Fibroblast of peridontal ligament (primary cell): ENCODE results near the gene CD300LD.
"Not testable (repeated sequence)": the region's sequence is repeated elsewhere in the genome, so short reads cannot be mapped to it uniquely, and the experiment has no call there.

Source experiments
- DNase-seq: peaks from one replicate; pipeline ENCODE4 v3.0.0-alpha.2; 2010; ENCODE audit errors: extremely low read depth

Gene CD300LD

DNA sequence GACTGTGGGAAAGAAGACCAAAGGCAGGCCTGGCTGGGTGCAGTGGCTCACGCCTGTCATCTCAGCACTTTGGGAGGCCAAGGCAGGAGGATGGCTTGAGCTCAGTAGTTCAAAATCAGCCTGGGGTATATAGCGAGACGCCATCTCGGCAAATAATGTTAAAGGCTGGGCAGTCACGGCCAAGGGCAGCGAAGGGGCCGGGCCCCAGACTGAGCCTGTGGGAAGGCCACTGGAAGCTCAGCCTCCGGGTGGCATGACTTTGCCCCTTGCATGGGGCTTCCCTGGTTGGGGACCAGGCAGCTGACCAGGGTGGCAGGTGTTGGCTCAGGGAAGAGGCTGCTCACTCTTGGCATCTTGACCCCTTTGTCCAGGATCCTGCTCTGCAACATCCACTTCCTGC is 14.0 kb upstream of the CD300LD start:
- DNase-seq = no peak

DNA sequence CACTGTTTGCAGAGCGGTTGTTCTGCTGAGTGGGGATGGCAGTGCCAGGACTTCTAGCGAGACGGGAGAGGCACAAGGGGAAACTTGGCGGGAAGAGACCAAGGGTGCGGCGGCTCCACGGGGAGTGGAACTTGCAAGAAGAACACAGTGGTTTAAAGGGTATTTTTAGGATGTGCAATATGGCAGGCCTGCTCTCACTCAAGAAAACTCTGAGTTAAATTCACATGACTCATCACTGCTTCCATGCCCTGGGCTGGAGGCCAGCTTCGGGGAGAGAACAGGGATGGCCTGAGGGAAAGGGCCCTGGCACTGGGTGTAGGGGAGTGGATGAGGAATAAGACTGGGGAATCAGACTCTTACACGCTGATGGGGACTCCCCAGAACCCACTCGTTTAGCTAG is 13.3 kb upstream of the CD300LD start:
- DNase-seq = peak; percentile 24

GRCh38 chr17:74604761-74605160 is 12.7 kb upstream of the CD300LD start:
- no peak for DNase-seq

- DNase-seq = no peak
Observed at GRCh38 chr17:74604200-74604599, 12.1 kb upstream of the CD300LD start.

DNA sequence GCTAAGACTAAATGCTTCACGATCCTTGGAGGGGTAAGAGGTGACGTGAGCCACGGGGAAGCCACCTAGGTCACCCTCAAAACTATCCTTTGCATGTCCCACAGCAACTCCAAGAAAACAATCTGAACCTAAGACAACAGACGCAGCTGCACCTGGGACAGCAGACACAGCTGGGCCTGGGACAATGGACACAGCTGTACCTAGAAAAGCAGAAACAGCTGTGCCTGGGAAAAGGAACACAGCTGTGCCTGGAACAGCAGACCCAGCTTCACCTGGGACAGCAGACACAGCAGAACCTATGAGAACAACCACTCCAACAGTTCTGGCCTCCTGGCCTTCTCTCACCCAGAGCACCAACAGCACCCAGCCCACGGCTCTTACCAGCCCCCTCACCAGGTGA is 11.7 kb upstream of the CD300LD start:
- no peak for DNase-seq

DNA sequence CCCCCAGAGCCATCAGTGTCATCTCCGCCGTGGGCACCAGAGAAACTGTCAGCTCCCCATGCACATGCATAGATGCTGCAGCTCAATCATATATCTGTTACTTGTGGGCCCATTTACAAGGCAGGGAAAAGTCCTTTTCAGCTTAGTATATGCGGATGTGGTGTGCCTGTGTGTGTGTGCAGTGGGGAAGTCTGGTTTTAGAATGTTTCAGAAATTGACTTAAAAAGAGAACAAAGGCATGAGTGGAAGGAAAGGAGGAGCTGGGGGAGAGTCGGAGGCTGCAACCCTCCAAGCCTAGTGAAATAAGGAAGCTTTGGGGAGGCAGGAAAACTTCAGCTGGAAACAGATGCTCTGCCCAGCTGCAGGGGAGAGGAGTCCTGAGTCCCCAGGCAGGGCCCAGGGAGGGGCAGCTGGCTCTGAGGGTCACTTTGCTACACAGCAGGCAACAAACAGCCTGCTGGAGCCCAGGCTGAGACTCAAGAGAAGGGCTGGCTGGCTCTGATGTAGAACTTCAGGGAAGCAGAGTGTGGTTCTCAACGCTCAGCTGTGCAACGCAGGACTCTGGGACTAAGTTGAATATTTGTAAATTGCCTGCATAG is 11.1 kb upstream of the CD300LD start:
- DNase-seq = no peak

- DNase-seq = peak; percentile 7
Observed at GRCh38 chr17:74601944-74602572, 10.0 kb upstream of the CD300LD start.

GRCh38 chr17:74599448-74599939 is 7.4 kb upstream of the CD300LD start:
- no peak for DNase-seq

- DNase-seq = no peak
Observed at GRCh38 chr17:74599023-74599399, 6.9 kb upstream of the CD300LD start.

- no peak for DNase-seq
Observed at GRCh38 chr17:74598346-74599022, 6.4 kb upstream of the CD300LD start.

GRCh38 chr17:74597069-74597790 is 5.1 kb upstream of the CD300LD start:
- no peak for DNase-seq

- DNase-seq = no peak
Observed at GRCh38 chr17:74595037-74595750, 3.1 kb upstream of the CD300LD start.

DNA sequence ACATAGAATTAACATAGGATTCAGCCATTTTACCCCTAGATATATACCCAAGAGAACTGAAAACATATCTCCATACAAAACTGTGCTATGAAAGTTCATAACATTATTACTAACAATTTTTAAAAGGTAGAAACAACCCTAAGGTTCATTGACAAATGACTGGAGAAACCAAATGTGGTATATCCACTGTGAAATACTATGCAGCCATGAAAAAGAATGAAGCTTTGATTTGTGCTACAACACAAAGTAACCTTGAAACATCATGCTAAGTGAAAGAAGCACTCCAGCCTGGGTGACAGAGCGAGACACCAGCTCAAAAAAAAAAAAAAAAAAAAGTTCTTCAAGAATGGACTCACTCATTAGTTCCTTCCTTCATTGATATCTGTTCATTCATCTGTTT is 580 bp downstream of the CD300LD start:
- no peak for DNase-seq

DNA sequence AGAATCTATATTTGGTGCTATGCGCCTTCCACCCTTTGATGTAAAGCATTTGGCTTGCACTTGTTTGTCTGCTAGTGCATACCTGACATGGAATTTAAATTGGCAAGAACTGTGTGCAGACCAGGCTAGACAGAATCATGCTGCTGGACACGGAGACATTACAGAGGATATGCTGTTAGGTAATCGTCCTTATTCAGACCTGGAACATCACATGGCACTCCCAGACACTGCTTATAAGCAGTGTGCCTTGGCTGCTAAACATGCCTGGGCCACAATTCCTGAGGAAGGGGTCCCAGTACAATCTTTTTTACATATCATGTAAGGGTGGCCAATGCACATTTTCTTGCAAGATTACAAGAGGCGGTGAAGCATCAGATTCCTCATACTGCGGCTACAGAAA is 6.4 kb downstream of the CD300LD start:
- no peak for DNase-seq

GRCh38 chr17:74584292-74585060 is 7.6 kb downstream of the CD300LD start:
- no peak for DNase-seq

- DNase-seq = no peak
Observed at GRCh38 chr17:74582633-74583032, 9.4 kb downstream of the CD300LD start.

DNA sequence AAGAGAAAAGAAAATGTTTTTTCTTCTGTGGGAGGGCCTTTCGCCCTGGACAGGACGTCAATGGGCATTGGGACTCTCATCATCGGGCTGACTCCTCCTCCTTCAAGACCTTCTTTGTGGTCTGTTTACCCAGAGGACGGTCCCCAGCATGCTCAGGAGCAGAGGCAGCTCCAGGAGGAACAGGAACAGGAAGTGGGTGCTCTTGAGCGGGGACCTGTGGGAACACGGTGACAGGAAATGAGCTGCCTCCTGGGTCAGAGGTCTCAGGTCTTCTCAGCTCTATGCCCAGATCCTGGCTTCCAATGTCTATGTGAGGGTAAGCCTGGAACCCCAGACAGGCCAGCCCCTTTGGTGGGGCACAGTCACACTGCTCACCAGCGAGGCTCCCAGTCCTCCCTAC is 12.2 kb downstream of the CD300LD start:
- no peak for DNase-seq

- no peak for DNase-seq
Observed at GRCh38 chr17:74578979-74579378, 13.1 kb downstream of the CD300LD start.

- no peak for DNase-seq
Observed at GRCh38 chr17:74574489-74575142, 17.5 kb downstream of the CD300LD start.

GRCh38 chr17:74573635-74574034 is 18.4 kb downstream of the CD300LD start:
- not testable (repeated sequence) for DNase-seq

DNA sequence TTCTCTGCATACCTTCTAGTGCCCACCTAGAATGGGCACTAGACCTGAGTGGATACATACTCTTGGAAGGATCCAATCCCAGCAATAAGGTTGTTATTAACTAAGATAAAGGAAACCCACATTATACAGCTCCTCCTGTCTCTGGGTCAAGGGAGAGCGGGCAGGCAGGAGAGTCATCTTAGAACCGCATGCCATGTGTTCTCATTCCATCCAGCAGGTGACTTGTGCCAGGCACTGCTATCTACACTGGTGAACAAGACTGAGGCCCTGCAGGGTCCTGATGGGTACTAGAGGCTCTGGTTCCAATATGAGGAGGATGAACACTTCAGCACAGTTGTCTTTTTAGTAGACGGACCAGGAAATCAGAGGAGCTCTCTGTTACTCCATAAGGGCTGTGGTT is 18.9 kb downstream of the CD300LD start:
- DNase-seq = no peak
